IMR-90 (cell line): Measurements from ENCODE around the gene FAF2. TPM values are rescaled to one million over a fixed set of nuclear protein-coding genes. Genes with fewer than 3 reads are reported as not detected.

Experiments
- ATAC-seq: fragments of 200-7000 bp; cut with Tn5 transposase; 2 replicates; pipeline ENCODE4 v1.9.1; 2020; ENCODE audit warnings: low read depth, mild to moderate bottlenecking, moderate library complexity
- BruUV-seq: library from RNA; stranded (reverse); fragments of 400-500 nt; replicated peaks from 2 replicates; lab custom pipeline; 2021; lab: Mats Ljungman, UMichigan
- CTCF ChIA-PET: fragments of 300-600 bp; formaldehyde crosslinking; extraction: SDS; loops from one replicate; lab custom pipeline; 2021; ENCODE audit warnings: antibody characterized with exemption; lab: Yijun Ruan, JAX
- POLR2A ChIA-PET: fragments of 300-600 bp; sonication (Branson Sonifier 250); formaldehyde crosslinking; loops from one replicate; lab custom pipeline; 2022; ENCODE audit warnings: antibody characterized with exemption; ENCODE audit not compliant: unreplicated experiment; lab: Charles Lee
- DNase-seq: peaks from one replicate; pipeline ENCODE4 v3.0.0; 2013
- H2AFZ ChIP-seq: replicated peaks from 2 replicates; pipeline ENCODE3; 2013; ENCODE audit warnings: low read length, mild to moderate bottlenecking; ENCODE audit not compliant: poor library complexity
- H2AK5ac ChIP-seq: 2 replicates; pipeline ENCODE4 v1.6.1; 2013; ENCODE audit warnings: low read depth, low read length, inconsistent platforms
- H2AK9ac ChIP-seq: replicated peaks from 2 replicates; pipeline ENCODE3; 2013; ENCODE audit warnings: mild to moderate bottlenecking, low read depth, low read length, moderate library complexity; ENCODE audit not compliant: poor library complexity
- H2BK120ac ChIP-seq: 2 replicates; pipeline ENCODE4 v1.6.1; 2013; ENCODE audit warnings: low read depth, low read length, inconsistent platforms
- H2BK15ac ChIP-seq: 3 replicates; pipeline ENCODE4 v1.6.1; 2013; ENCODE audit warnings: low read depth, low read length, inconsistent platforms
- H2BK20ac ChIP-seq: 2 replicates; pipeline ENCODE4 v1.6.1; 2013; ENCODE audit warnings: low read depth, mild to moderate bottlenecking, inconsistent platforms, low read length, moderate library complexity
- H2BK5ac ChIP-seq: 2 replicates; pipeline ENCODE4 v1.6.1; 2013; ENCODE audit warnings: mild to moderate bottlenecking, low read depth, low read length, inconsistent platforms; ENCODE audit not compliant: poor library complexity, severe bottlenecking
- H3K14ac ChIP-seq: replicated peaks from 2 replicates; pipeline ENCODE4 v1.6.1; 2013; ENCODE audit warnings: low read depth, low read length, inconsistent platforms
- H3K18ac ChIP-seq: 2 replicates; pipeline ENCODE4 v1.6.1; 2013; ENCODE audit warnings: low read depth, low read length, control low read depth
- H3K23ac ChIP-seq: 2 replicates; pipeline ENCODE4 v1.6.1; 2013; ENCODE audit warnings: low read depth, low read length, inconsistent platforms
- H3K27ac ChIP-seq: 2 replicates; pipeline ENCODE4 v1.5.1; 2013; ENCODE audit warnings: mild to moderate bottlenecking, control low read depth, low read length; ENCODE audit not compliant: insufficient read depth
- H3K27me3 ChIP-seq: 2 replicates; pipeline ENCODE4 v1.6.1; 2013; ENCODE audit warnings: low read length; ENCODE audit not compliant: control insufficient read depth, insufficient read depth
- H3K36me3 ChIP-seq: 2 replicates; pipeline ENCODE4 v1.6.1; 2013; ENCODE audit warnings: low read length, mixed read lengths; ENCODE audit not compliant: control insufficient read depth, insufficient read depth
- H3K4ac ChIP-seq: 2 replicates; pipeline ENCODE4 v1.6.1; 2013; ENCODE audit warnings: low read depth, low read length, inconsistent platforms
- H3K4me1 ChIP-seq: 2 replicates; pipeline ENCODE4 v1.6.1; 2013; ENCODE audit warnings: low read length, mixed read lengths; ENCODE audit not compliant: control insufficient read depth, insufficient read depth
- H3K4me2 ChIP-seq: 2 replicates; pipeline ENCODE4 v1.6.1; 2013; ENCODE audit warnings: low read depth, mild to moderate bottlenecking, control low read depth, low read length, moderate library complexity
- H3K4me3 ChIP-seq: 2 replicates; pipeline ENCODE4 v1.5.1; 2013; ENCODE audit warnings: low read depth, mild to moderate bottlenecking, control low read depth, low read length, moderate library complexity; ENCODE audit not compliant: insufficient read depth
- H3K56ac ChIP-seq: 2 replicates; pipeline ENCODE4 v1.6.1; 2013; ENCODE audit warnings: low read length, inconsistent platforms; ENCODE audit not compliant: insufficient read depth; ENCODE audit errors: extremely low read depth
- H3K79me1 ChIP-seq, 2 experiments: 2 replicates each; pipeline ENCODE4 v1.6.1; 2013; ENCODE audit warnings: low read length in 2 of 2, inconsistent platforms in 1 of 2, low read depth in 1 of 2
- H3K9ac ChIP-seq: 2 replicates; pipeline ENCODE4 v1.6.1; 2013; ENCODE audit warnings: low read depth, low read length, control low read depth
- H3K9me1 ChIP-seq: 2 replicates; pipeline ENCODE4 v1.6.1; 2013; ENCODE audit warnings: low read length, inconsistent platforms; ENCODE audit not compliant: insufficient read depth
- H3K9me3 ChIP-seq: 2 replicates; pipeline ENCODE4 v1.6.1; 2013; ENCODE audit warnings: low read length; ENCODE audit not compliant: control insufficient read depth, insufficient read depth
- H4K20me1 ChIP-seq: 2 replicates; pipeline ENCODE4 v1.6.1; 2013; ENCODE audit warnings: low read length, inconsistent platforms; ENCODE audit not compliant: insufficient read depth
- H4K5ac ChIP-seq: 2 replicates; pipeline ENCODE4 v1.6.1; 2013; ENCODE audit warnings: mild to moderate bottlenecking, low read depth, low read length, control low read depth
- H4K8ac ChIP-seq, 2 experiments: 2 replicates each; pipeline ENCODE4 v1.6.1; 2013; ENCODE audit warnings: low read depth in 2 of 2, low read length in 2 of 2, control low read depth in 1 of 2, inconsistent platforms in 1 of 2
- H4K91ac ChIP-seq: 2 replicates; pipeline ENCODE4 v1.6.1; 2013; ENCODE audit warnings: low read depth, low read length, inconsistent platforms; ENCODE audit not compliant: insufficient read depth
- BHLHE40 ChIP-seq: fragments of 150-350 bp; IDR thresholded peaks from 2 replicates; pipeline ENCODE4 v1.6.1; 2016; ENCODE audit warnings: mild to moderate bottlenecking, low read depth, low read length
- CEBPB ChIP-seq: IDR thresholded peaks from 2 replicates; pipeline ENCODE4 v1.6.1; 2012; ENCODE audit warnings: low read depth, low read length, improper control_type of control experiment
- CHD1 ChIP-seq: IDR thresholded peaks from 2 replicates; pipeline ENCODE4 v1.6.1; 2012; ENCODE audit warnings: low read depth, low read length, improper control_type of control experiment
- CTCF ChIP-seq: conservative IDR thresholded peaks from 2 replicates; pipeline ENCODE4 v1.5.1; 2012; ENCODE audit warnings: mild to moderate bottlenecking, low read depth, low read length, improper control_type of control experiment
- ELK1 ChIP-seq: fragments of 150-350 bp; IDR thresholded peaks from 2 replicates; pipeline ENCODE4 v1.6.1; 2016; ENCODE audit warnings: low read depth, mild to moderate bottlenecking, low read length, moderate library complexity, borderline replicate concordance
- FOS ChIP-seq: fragments of 150-350 bp; IDR thresholded peaks from 2 replicates; pipeline ENCODE4 v1.6.1; 2016; ENCODE audit warnings: low read depth, low read length
- MAFK ChIP-seq: IDR thresholded peaks from 2 replicates; pipeline ENCODE4 v1.6.1; 2012; ENCODE audit warnings: low read depth, low read length, improper control_type of control experiment
- MAZ ChIP-seq: IDR thresholded peaks from 2 replicates; pipeline ENCODE4 v1.6.1; 2012; ENCODE audit warnings: low read depth, mild to moderate bottlenecking, low read length, improper control_type of control experiment, moderate library complexity, borderline replicate concordance
- MXI1 ChIP-seq: IDR thresholded peaks from 2 replicates; pipeline ENCODE4 v1.6.1; 2012; ENCODE audit warnings: low read depth, mild to moderate bottlenecking, low read length, moderate library complexity, borderline replicate concordance
- NFE2L2 ChIP-seq: fragments of 150-350 bp; IDR thresholded peaks from 2 replicates; pipeline ENCODE4 v1.6.1; 2016; ENCODE audit warnings: low read depth, mild to moderate bottlenecking, low read length
- POLR2A ChIP-seq: IDR thresholded peaks from 2 replicates; pipeline ENCODE4 v1.6.1; 2012; ENCODE audit warnings: mild to moderate bottlenecking, low read depth, low read length
- RAD21 ChIP-seq: IDR thresholded peaks from 2 replicates; pipeline ENCODE4 v1.6.1; 2012; ENCODE audit warnings: low read length, improper control_type of control experiment
- RFX5 ChIP-seq: IDR thresholded peaks from 2 replicates; pipeline ENCODE4 v1.8.0; 2012; ENCODE audit warnings: low read depth, mild to moderate bottlenecking, low read length, moderate library complexity
- USF2 ChIP-seq: fragments of 150-350 bp; IDR thresholded peaks from 2 replicates; pipeline ENCODE4 v1.6.1; 2017; ENCODE audit warnings: mild to moderate bottlenecking, antibody characterized with exemption, low read length, low read depth
- WGBS, 2 experiments: methylation state at CpG; one replicate each; pipeline versions ENCODE4 v1.1.5 to v1.1.7; 2013; ENCODE audit warnings: missing lambda C conversion rate in 2 of 2; ENCODE audit not compliant: insufficient read length in 1 of 2; ENCODE audit errors: extremely low coverage in 2 of 2; 5-methylcytosine and 5-hydroxymethylcytosine counted together
- dilution Hi-C: fragments of 300-500 bp; cut with HindIII; formaldehyde crosslinking; loops from one replicate; pipeline ENCODE4 v1.14.3; 2018; ENCODE audit warnings: low sequenced_read_pairs; ENCODE audit not compliant: unreplicated experiment
- in situ Hi-C: fragments of 300-500 bp; cut with MboI; formaldehyde crosslinking; loops from 3 replicates; pipeline ENCODE4 v1.14.3; 2019; ENCODE audit warnings: low sequenced_read_pairs, inconsistent platforms, mixed read lengths
- intact Hi-C: fragments of 100-400 bp; cut with micrococcal nuclease; formaldehyde crosslinking; loops from 2 replicates; pipeline ENCODE4 v1.10.0; 2022
- polyA plus RNA-seq, 3 experiments: library from polyadenylated mRNA; depleted of rRNA; stranded (reverse); fragments of >200 nt; gene quantifications; 2 replicates each; pipeline ENCODE4 v1.2.3, GENCODE V29; 2012; ENCODE audit warnings: low replicate concordance in 1 of 3
- total RNA-seq: library from RNA; depleted of rRNA; stranded (reverse); fragments of >200 nt; gene quantifications from 2 replicates; pipeline ENCODE4 v1.2.3, GENCODE V29; 2012

The FAF2 gene
- total and polyA plus RNA-seq, 2 of the 4 experiments (the other 2 are of a cell fraction) = 32.9 to 47.0 TPM

GRCh38 chr5:176553260-176554085 lies 105.3 kb downstream of the FAF2 start:
- H2AK9ac ChIP-seq = no peak overlapping the region
- no peak for ATAC-seq
- no peak overlapping the region for H4K91ac ChIP-seq
- H3K4me2 ChIP-seq = no peak overlapping the region
- intact Hi-C loops (no loop called here), dilution Hi-C loops (no loop called here), in situ Hi-C loops (loop anchor here (25.0 kb wide), 1 partner anchor 816 kb away; no protein-coding TSS in a partner anchor)
- peaks cover 19% of the 10 kb centered on the region; the same call in 1 of the 2 replicates for H3K27me3 ChIP-seq
- no peak overlapping the region for H3K27ac ChIP-seq
- H3K18ac ChIP-seq = no peak overlapping the region
- H4K8ac ChIP-seq = no peak overlapping the region
- H3K9me1 ChIP-seq = no peaks in the 10 kb centered on the region
- no peak for DNase-seq
- no peak overlapping the region for H2BK15ac ChIP-seq
- no TSS peak for BruUV-seq
- no peaks in the 10 kb centered on the region for H3K36me3 ChIP-seq
- no peak overlapping the region for H3K14ac ChIP-seq
- no peaks in the 10 kb centered on the region for H3K79me1 ChIP-seq
- POLR2A ChIA-PET = interaction anchor here (0.5 kb wide), 1 partner anchor 941 kb away, joined by 3 read pairs; no protein-coding TSS in a partner anchor
- peak overlapping the region; percentile 27 for H2AFZ ChIP-seq
- H3K9ac ChIP-seq = no peak overlapping the region
- H2AK5ac ChIP-seq = no peak overlapping the region
- H2BK120ac ChIP-seq = no peak overlapping the region
- no peak overlapping the region for H2BK5ac ChIP-seq
- CTCF ChIA-PET = no interaction called here
- no peak overlapping the region for H3K23ac ChIP-seq
- no peak overlapping the region for H3K4ac ChIP-seq
- H3K4me1 ChIP-seq = no peaks in the 10 kb centered on the region
- TF ChIP-seq CHD1 (no peak), MAFK (no peak), POLR2A (no peak), MAZ (no peak), CTCF (no peak), CEBPB (no peak), USF2 (no peak), NFE2L2 (no peak), RFX5 (no peak), MXI1 (no peak), BHLHE40 (no peak), RAD21 (no peak), FOS (no peak), ELK1 (no peak)
- no peak overlapping the region for H3K56ac ChIP-seq
- H3K9me3 ChIP-seq = no peaks in the 10 kb centered on the region
- H3K4me3 ChIP-seq = no peak overlapping the region
- no peak overlapping the region for H2BK20ac ChIP-seq
- H4K20me1 ChIP-seq = no peaks in the 10 kb centered on the region
- no peak overlapping the region for H4K5ac ChIP-seq
- WGBS, 2 experiments = 60% methylated on average over 13 of the region's 18 CpGs; no CpG with 5 or more reads in 1 of the 2 experiments
